ENCODE measurements around the gene SHROOM3. TPM values are rescaled to one million over a fixed set of nuclear protein-coding genes. Genes with fewer than 3 reads are reported as not detected.

SHROOM3 gene
- polyA plus RNA-seq, 1 experiment: 9.5 TPM

DNA sequence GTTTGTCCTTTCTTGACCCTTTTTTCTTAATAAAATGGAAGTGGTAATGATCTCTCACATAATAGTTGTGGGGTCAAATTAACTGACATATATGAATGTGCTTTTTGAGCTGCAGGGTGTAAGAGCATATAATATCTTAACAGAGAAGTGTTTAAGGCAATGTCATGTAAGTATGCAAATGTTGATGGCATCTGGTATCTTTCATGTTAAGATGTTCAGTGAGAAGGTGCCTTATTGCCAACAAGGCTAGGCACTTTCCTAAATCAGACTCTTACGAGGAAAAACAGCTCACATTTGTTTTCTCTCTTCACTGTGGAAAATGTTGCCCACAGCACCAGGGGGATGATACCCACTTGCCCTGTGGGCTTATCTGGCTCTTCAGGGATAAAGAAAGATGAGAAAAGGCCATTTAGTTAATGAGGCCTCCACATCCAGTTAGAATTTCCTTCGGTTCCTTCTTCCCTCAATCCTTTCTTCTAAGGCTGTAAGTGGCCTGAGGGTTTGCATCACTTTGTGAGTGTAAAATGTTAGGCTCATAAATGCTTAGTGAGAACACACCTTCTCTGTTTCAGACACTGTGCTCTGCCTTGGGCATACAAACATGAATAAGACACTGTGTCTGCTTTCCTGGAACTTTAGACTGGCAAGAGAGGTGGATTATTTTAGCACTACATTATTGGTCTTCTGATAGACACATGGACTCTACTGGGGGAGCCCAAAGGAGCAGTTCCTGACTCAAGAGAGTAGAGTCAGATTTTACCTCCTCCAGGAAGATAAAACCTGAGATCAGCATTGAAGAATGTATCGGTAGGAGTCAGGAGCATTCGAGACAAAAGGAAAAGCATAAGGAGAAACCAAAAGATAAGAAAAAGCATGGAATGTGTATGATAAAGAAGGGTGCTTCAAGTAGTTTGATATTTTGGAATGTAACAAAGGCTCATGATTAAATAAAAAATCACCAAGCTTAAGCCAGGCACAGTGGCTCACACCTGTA lies 327.4 kb downstream of the SHROOM3 start:
- no peak for TF ChIP-seq CTCF (IDR thresholded peaks at IDR 0.05; ENCODE audit: low read depth, low read length)

DNA sequence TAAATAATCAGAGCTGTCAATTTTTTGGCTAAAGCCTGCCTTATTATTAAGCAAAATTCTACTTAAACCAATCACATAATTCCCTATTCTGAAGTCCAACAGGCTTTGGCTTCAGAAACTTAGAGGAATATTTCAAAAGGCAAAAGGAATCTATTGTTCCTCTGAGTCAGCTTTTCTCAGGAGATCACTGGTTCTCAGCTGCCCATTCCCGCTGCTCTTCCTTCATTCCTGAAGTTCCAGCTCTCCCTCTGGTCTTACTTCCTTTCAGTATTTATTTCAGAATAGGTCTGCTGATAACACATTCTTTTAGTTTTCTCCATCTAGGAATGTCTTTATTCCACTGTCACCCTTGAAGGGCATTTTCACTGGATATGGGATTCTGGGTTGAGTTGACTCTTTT lies 329.2 kb downstream of the SHROOM3 start:
- no peak overlapping the region for H3K27ac ChIP-seq (ENCODE audit: low read depth, low read length)
- ChIA-PET CTCF (interaction anchor here (1.2 to 1.3 kb wide), 2 partner anchors 9 to 20 kb away, joined by 3 to 5 read pairs; no protein-coding TSS in a partner anchor), POLR2A (interaction anchor here (0.6 kb wide), 1 partner anchor 68 kb away, joined by 3 read pairs; no protein-coding TSS in a partner anchor)
- no peak overlapping the region for H3K4me3 ChIP-seq (ENCODE audit: low read depth, low read length)
- H3K27me3 ChIP-seq (ENCODE audit: control insufficient read depth, insufficient read depth, low read length): no peaks in the 10 kb centered on the region
- TF ChIP-seq CTCF (IDR thresholded peaks at IDR 0.05; ENCODE audit: low read depth, low read length): no peak
- no peak for DNase-seq (ENCODE audit: low read depth, low spot score)
- H3K9me3 ChIP-seq (ENCODE audit: control insufficient read depth, insufficient read depth, low read length): no peaks in the 10 kb centered on the region

More for the DNA sequence above, 327.4 kb downstream of the SHROOM3 start:
- ChIA-PET POLR2A (no interaction called here), CTCF (interaction anchor here (0.6 to 1.0 kb wide), 2 partner anchors 9 to 39 kb away, joined by 3 read pairs; no protein-coding TSS in a partner anchor)
- no peaks in the 10 kb centered on the region for H3K9me3 ChIP-seq (ENCODE audit: control insufficient read depth, insufficient read depth, low read length)
- no peaks in the 10 kb centered on the region for H3K27me3 ChIP-seq (ENCODE audit: control insufficient read depth, insufficient read depth, low read length)
- DNase-seq (ENCODE audit: low read depth, low spot score): no peak
- no peak overlapping the region for H3K27ac ChIP-seq (ENCODE audit: low read depth, low read length)
- no peak overlapping the region for H3K4me3 ChIP-seq (ENCODE audit: low read depth, low read length)

DNA sequence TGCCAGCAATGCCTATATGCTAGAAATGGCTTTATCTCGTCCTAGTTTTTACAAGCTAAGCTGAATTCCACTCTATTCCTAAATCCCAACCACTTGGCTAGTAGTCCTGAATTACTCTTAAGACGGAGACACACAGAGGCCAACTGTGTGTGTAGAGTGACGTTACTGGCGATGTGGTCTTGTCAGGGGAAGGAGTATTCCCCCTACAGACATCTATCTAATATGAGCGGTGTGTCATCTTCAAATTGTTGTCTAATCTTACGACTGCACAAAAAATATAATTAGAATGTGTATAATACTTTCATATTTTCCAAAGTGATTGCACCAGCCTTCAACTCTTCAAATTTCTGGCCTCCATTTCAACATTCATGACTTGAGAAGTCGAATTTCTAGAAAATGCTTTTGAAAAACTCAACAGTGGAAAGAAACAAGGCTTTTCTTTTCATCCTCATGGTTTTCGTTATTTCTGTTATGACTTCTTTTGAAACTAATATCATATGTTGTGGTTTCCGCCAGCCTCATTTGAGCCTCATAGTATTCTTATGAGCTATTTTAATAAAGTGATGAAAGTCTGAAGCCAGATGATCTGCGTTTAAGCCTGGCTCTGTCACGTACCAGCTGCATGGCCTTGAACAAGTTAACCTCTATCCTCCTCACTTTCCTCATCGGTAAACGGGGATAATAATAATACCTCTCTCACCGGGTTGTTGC lies 330.6 kb downstream of the SHROOM3 start:
- Histone ChIP-seq H3K27ac (ENCODE audit: low read depth, low read length) (no peak overlapping the region), H3K4me3 (ENCODE audit: low read depth, low read length) (no peak overlapping the region), H3K27me3 (ENCODE audit: control insufficient read depth, insufficient read depth, low read length) (no peaks in the 10 kb centered on the region), H3K9me3 (ENCODE audit: control insufficient read depth, insufficient read depth, low read length) (no peaks in the 10 kb centered on the region)
- no peak for TF ChIP-seq CTCF (IDR thresholded peaks at IDR 0.05; ENCODE audit: low read depth, low read length)
- no peak for DNase-seq (ENCODE audit: low read depth, low spot score)
- ChIA-PET CTCF (interaction anchor here (1.3 kb wide), 1 partner anchor 255 kb away, joined by 5 read pairs; no protein-coding TSS in a partner anchor), POLR2A (interaction anchor here (1.0 kb wide), 1 partner anchor 12 kb away, joined by 3 read pairs; no protein-coding TSS in a partner anchor)

DNA sequence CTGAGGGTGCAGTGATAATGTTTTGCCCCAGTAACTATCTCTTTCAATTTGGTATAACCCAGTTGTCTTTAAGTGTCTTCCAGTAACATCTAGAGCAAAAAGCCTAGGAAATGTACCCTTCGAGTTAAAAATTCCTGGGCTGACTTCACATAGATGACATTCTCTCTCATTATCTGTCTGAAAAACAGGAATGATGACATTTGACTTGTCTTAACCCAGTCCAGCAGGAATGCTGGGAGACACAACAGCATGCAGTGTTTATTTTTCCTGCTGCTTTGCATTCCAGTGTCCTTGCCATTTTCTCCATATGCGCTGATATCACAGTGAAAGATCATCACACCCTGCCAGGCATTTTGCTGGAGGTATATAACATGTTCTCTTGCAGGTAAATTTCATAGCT lies 333.0 kb downstream of the SHROOM3 start:
- ChIA-PET POLR2A (no interaction called here), CTCF (interaction anchor here (0.9 kb wide), 1 partner anchor 10 kb away, joined by 4 read pairs; no protein-coding TSS in a partner anchor)
- H3K27ac ChIP-seq (ENCODE audit: low read depth, low read length): no peak overlapping the region
- H3K4me3 ChIP-seq (ENCODE audit: low read depth, low read length): no peak overlapping the region
- no peak for DNase-seq (ENCODE audit: low read depth, low spot score)
- H3K9me3 ChIP-seq (ENCODE audit: control insufficient read depth, insufficient read depth, low read length): no peaks in the 10 kb centered on the region
- TF ChIP-seq CTCF (IDR thresholded peaks at IDR 0.05; ENCODE audit: low read depth, low read length): no peak
- H3K27me3 ChIP-seq (ENCODE audit: control insufficient read depth, insufficient read depth, low read length): no peaks in the 10 kb centered on the region
